SH-SY5Y (cell line): ENCODE data around the gene NFAT5.

ENCODE experiments used
- GATA2 ChIP-seq: IDR thresholded peaks from 2 replicates; pipeline ENCODE4 v1.6.1; 2011; ENCODE audit warnings: mild to moderate bottlenecking, low read depth, low read length
- GATA3 ChIP-seq: IDR thresholded peaks from 2 replicates; pipeline ENCODE4 v1.6.1; 2011; ENCODE audit warnings: low read depth, mild to moderate bottlenecking, low read length, moderate library complexity

Gene NFAT5

DNA sequence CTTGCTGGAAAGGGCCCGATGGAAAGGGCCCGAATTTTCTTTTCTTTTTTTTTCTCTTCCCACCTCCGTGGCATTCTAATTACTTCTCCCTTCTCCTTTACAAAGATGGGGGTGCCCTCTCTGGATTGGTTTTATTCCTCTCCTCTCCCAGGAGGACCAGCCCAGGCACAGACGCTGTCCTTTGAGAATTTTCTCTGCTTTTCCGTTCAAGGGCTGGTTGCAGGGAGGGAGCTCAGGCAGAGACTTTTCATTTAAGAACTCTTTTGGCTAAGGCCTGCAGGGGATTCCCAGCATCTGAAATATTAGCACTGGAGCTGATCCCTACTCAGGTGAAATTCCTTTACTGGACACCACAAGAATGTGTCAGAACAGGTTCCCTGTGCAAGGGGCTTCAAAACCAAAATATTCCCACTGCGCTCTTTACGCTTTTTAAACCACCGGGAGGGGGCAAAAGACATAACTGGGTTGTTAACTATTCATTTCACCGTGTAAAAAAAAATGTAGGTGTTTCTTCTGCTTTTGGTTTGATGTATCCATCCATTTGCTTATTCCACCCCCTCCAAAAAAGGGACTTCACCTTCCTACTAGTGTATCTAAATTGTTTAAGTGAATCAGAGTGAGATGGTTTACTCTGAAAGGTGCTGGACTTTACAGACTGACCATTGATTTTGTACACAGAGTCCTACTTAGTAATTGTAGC, 1.4 kb downstream of the NFAT5 start:
- TF ChIP-seq GATA3: no peak
- no peak for TF ChIP-seq GATA2

DNA sequence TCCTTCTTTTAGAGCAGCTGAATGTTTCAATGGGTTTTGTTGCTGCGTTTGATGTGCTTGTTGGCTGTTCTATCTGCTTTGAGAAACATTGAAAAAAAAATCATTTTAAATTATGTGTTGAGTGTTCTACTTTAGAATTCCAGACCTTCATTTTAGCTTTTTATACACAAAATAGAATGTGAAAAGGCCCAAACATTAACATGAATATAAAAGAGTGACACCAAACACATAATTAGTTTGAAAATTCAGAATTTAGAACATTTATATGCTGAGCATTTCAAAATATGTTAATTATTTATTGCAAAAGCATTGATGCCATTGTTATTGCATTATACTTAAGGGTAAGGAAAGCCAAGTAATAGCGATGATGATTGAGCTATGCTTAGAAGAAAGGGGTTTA, 2.9 kb downstream of the NFAT5 start:
- TF ChIP-seq GATA2 (no peak), GATA3 (no peak)

DNA sequence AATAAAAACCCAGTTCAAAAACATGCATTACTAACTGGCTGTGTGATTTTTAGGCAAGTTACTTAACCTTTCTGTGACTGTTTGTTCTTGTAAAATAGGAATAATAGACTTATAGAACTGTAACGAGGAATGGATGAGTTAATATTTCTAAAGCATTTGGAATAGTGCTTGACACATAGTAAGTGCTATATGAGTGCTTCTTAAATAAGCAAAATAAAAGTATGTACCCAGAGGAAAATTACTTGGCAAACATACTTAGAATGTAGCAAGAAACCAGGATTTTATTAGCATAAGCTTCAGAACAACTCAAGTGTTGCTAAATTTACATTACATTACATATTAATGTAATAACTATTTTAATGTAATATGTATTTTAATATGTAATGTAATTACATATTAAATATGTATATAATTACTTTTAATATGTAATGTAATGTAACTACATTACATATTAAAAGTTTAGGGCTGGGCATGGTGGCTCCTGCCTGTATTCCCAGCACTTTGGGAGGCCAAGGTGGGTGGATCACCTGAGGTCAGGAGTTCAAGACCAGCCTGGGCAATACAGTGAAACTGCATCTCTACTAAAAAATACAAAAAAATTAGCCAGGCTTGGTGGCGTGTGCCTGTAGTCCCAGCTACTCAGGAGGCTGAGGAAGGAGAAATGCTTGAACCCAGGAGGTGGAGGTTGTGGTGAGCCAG, 14.2 kb downstream of the NFAT5 start:
- TF ChIP-seq GATA3: no peak
- no peak for TF ChIP-seq GATA2

DNA sequence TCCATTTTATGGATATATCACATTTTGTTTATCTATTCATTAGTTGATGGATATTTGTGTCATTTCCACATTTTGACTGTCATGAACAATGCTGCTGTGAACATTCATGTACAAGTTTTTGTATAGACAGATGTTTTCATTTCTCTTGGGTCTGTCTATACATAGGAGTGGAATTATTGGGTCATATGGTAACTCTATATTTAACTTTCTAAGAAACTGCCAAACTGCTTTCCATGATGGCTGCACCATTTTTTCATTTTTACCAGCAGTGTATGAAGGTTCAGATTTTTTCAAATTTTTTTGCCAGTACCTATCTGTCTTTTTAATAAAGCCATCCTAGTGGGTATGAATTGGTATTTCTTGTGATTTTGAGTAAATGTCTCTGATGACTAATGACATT, 15.5 kb downstream of the NFAT5 start:
- TF ChIP-seq GATA3 (no peak), GATA2 (no peak)

DNA sequence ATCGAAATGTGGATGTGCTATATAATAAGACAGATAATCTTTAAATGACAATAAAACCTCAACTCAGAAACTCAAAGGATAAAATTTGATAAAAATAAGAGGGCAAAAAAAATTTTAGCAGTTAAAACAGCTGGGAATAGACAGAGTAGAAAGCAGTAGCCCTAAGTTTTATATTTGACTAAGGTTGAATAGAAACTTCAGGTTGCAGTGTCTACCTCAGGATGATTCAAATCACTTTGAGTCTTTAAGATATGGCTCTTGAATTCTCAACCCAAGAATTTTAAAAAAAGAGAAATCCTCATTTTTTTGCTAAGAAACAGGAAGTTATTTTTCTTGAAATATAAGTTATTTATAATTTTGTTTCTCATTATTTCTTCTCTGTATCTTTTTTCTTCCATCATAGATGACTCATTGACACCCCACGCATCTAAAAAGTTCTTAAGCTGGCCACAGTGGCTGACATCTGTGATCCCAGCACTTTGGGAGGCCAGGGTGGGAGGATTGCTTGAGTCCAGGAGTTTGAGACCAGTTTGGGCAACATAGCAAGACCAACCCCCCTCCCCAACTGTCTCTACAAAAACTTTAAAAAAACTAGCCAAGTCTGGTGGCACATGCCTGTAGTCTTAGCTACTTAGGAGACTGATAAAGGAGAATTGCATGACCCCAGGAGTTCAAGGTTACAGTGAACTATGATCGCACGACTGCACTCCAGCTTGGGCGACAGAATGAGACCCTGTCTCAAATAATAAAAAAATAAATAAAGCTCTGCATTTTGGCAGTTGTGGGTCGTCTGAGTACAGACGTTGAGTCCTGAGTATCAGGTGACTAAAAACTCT, 23.9 kb downstream of the NFAT5 start:
- TF ChIP-seq GATA3: no peak
- no peak for TF ChIP-seq GATA2

DNA sequence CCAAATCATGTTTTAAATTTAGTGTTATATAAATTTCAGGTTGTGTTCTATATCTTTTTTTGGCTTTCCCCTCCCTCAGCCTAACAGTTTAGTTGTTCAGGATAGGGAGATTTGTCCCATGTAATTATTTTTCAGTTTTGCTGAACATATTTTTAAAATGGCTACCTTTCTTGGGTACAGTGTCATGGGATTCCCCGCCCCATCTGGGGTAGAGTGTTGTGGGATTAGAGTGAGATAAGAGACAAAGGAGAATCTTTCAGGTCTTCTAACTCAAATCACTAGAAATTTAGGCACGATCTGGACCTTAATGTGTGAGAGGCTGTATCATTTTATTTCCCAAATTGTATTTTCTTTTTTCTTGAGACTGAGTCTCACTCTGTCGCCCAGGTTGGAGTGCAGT, 24.8 kb downstream of the NFAT5 start:
- TF ChIP-seq GATA3 (no peak), GATA2 (no peak)

DNA sequence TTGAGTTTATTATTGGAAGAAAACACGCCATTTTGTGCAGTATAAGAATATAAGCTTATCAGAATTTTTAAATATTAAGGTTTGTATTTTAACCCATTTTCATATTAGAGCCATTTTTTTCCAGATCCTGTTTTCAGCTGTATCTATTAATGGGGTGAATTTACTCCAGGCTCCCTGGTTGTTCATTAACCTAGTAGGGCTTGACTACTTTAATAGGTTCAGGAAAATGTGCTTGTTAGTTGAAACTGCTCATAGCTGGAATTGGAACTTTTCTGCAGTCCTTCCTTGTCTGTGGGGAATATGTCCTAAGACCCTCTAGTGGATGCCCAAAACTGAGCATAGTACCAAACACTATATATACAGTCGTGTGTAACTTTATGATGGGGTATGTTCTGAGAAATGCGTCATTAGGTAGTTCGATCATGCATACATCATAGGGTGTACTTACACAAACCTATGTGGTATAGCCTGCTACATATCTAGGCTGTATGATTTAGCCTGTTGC, 28.0 kb downstream of the NFAT5 start:
- TF ChIP-seq GATA3: no peak
- no peak for TF ChIP-seq GATA2

DNA sequence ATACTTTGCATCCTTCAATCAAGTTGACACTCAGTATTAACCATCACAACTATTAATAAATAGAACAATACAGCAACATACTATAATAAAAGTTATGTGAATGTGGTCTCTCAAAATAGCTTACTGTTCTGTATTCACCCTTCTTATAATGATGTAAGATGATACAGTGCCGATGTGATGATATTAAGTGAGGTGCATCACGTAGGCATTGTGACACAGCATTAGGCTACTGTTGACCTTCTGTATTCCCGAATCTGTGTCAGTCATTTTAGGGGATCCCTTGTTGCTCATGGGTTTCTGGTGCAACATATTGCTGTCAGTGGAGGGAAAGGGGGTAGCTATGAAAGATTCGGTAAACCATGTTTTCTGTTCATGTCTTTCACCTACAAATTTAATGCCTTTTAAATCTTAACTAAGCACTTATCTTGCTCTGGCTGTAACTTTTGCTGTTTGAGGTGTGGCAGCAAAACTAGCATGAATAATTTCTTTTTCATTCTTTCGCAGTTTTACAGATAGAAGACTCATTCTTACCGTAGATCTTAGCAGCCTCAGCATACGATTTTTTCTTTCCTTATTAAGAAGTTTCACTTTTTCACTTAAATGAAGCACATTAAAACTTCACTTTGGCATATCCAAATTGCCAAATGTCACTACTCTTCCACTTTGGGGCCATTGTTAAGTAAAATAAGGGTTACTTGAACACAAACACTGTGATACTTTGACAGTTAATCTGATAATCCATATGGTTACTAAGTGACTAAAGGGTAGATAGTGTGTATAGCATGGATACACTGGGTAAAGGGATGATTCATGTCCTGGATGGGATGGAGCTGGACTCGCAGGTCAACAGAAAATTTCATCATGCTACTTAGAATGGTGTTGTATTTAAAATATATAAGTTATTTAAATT, 29.6 kb downstream of the NFAT5 start:
- TF ChIP-seq GATA3 (no peak), GATA2 (no peak)

DNA sequence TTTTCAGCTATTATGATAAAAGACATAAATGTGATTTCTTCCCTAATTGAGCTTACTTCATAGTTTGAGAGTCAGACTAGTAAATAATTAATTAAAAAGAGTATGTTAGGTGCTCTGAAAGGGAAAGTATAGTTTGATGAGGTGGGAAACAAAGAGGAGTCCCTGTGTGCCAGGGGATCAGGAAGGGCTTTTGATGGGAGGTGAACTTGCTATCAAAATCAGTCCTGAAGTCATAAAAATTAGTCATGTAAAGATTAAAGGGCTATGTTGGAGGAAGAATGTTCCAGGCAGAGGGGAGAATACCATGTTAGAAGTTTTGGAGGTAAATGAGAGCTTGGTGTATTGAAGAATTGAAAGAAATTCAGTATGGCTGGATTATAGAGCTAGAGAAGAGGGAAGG, 31.0 kb downstream of the NFAT5 start:
- TF ChIP-seq GATA2: no peak
- TF ChIP-seq GATA3: no peak

DNA sequence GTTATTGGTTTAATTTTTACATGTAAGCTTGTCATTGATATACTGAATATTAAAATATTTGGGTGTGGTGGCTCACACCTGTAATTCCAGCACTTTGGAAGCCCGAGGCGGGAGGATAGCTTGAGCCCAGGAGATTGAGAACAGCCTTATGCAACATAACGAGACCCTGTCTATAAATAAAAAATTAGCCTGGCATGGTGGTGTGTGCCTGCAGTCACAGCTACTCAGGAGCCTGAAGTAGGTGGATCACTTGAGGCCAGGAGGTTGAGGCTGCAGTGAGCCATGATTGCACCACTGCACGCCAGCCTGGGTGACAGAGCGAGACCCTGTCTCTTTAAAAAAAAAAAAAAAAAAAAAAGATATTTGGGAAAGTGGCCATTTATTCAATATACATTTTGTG, 32.3 kb downstream of the NFAT5 start:
- no peak for TF ChIP-seq GATA2
- TF ChIP-seq GATA3: no peak

DNA sequence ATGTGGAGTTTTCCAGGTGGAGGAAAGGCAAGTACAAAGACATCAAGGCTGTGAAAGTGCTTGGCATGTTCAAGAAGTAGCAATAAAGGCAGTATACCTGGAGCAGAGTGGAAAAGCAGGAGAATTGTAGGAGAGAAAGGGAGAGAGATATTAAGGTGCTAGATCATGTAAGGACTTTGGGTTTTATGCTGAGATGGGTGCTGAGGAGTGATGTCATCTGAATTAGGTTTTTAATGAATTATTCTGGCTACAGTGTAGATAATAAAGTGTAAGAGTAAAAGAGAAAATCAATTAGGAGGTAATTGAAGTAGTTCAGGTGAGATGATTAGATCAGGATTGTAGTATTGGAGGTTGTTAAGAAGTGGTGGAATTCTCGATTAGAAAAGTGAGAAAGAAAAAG, 34.0 kb downstream of the NFAT5 start:
- no peak for TF ChIP-seq GATA3
- TF ChIP-seq GATA2: no peak

DNA sequence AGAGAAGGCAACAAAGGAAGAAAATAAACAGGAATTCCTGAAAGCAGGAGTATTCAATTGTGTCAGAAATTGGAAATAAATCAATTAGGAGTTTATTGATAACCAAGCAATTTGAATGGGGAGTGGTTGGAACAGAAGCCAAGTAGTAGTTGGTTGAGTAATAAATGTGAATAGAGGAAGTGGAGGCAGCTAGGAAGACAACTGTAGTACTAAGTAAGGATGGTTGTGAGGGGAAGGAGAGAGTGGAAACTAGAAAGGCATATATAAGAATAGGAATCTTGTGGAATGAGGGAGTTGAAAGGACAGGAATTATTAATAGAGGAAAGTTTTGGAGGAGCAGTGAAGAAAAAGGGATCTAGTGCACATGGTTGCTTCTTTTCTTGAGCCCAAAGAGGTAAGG, 34.4 kb downstream of the NFAT5 start:
- TF ChIP-seq GATA2: no peak
- TF ChIP-seq GATA3: no peak

DNA sequence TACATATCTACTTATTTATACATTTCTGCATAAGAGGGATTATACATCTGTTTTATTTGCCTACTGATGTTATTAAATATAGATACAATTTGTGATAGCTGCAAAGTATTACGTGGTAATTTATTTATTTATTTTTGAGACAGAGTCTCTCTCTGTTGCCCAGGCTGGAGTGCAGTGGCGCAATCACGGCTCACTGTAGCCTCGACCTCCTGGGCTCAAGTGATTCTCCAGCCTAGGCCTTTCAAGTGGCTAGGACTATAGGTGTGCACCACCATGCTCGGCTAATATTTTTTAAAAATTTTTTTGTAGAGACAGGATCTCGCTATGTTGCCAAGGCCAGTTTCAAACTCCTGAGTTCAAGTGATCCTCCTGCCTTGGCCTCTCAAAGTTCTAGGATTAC, 35.5 kb downstream of the NFAT5 start:
- TF ChIP-seq GATA3 (no peak), GATA2 (no peak)

DNA sequence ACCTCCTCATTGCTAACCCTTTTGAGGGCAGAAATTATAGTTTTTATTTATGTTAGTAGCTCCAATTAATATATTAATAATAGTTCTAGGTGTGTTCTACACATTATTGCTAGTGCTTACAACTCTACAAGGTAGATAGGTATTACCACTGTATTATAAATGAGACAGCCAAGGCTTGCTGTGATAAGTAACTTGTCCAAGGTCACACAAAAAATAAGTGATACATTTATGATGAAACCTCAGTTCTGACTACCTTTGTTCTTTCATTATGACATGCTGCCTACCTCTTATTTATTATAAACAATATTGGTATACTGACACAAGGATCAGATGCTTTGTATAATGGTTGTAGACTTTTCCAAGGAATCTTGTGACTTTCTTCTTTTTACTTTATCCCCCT, 41.2 kb downstream of the NFAT5 start:
- TF ChIP-seq GATA3: no peak
- TF ChIP-seq GATA2: no peak
